Measurements from ENCODE around the gene VWA1. TPM values are rescaled to one million over a fixed set of nuclear protein-coding genes. Genes with fewer than 3 reads are reported as not detected.

Gene VWA1
- polyA plus RNA-seq, 2 of the 4 experiments (the other 2 are of a cell fraction), result 4.0 to 5.3 TPM

DNA sequence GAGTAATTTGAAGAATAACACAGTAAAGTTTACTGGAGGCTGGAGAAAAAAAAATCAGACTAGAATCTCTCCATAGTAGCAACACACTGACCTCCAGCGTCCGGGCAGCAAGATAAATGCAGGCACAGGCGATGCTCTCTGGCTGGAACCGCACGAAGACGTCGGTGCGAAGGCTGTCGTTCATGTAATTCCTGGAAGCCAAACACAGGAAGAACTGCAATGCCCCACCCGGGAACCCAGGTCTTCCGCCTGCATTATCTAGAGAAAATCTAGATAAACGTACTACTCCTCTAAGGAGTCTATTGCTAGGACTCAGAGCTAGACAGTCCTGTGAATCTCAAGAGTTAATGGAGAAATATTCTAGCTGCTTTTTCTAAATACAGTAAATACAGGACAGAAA is 44.8 kb upstream of the VWA1 start:
- H3K9me3 ChIP-seq, result no peaks in the 10 kb centered on the region
- no peak overlapping the region for H3K4me3 ChIP-seq
- no peak for ATAC-seq
- ChIA-PET POLR2A (no interaction called here), CTCF (interaction anchor here (2.1 to 2.7 kb wide), 2 partner anchors 8 to 11 kb away, joined by 9 to 13 read pairs; partner anchors contain the start of gene CCNL2)
- FAIRE-seq, result no peak
- H3K27ac ChIP-seq, result no peak overlapping the region
- no peaks in the 10 kb centered on the region for H3K4me1 ChIP-seq
- DNase-seq (ENCODE audit: low read depth in 1 of 2, low spot score in 1 of 2), result no peak
- no peak overlapping the region for H3K4me2 ChIP-seq
- 93% methylated on average over 12 of the region's 12 CpGs for WGBS (ENCODE audit: missing lambda C conversion rate)
- TF ChIP-seq, protein P1, sequence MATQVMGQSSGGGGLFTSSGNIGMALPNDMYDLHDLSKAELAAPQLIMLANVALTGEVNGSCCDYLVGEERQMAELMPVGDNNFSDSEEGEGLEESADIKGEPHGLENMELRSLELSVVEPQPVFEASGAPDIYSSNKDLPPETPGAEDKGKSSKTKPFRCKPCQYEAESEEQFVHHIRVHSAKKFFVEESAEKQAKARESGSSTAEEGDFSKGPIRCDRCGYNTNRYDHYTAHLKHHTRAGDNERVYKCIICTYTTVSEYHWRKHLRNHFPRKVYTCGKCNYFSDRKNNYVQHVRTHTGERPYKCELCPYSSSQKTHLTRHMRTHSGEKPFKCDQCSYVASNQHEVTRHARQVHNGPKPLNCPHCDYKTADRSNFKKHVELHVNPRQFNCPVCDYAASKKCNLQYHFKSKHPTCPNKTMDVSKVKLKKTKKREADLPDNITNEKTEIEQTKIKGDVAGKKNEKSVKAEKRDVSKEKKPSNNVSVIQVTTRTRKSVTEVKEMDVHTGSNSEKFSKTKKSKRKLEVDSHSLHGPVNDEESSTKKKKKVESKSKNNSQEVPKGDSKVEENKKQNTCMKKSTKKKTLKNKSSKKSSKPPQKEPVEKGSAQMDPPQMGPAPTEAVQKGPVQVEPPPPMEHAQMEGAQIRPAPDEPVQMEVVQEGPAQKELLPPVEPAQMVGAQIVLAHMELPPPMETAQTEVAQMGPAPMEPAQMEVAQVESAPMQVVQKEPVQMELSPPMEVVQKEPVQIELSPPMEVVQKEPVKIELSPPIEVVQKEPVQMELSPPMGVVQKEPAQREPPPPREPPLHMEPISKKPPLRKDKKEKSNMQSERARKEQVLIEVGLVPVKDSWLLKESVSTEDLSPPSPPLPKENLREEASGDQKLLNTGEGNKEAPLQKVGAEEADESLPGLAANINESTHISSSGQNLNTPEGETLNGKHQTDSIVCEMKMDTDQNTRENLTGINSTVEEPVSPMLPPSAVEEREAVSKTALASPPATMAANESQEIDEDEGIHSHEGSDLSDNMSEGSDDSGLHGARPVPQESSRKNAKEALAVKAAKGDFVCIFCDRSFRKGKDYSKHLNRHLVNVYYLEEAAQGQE (IDR thresholded peaks at IDR 0.05), result no peak
- TF ChIP-seq POLR2A (IDR thresholded peaks at IDR 0.05; ENCODE audit: low read length) (no peak), ZFP36 (IDR thresholded peaks at IDR 0.05; ENCODE audit: borderline replicate concordance, partially characterized antibody) (no peak), RCOR1 (IDR thresholded peaks at IDR 0.05; ENCODE audit: low read depth, low read length) (no peak), RFX5 (IDR thresholded peaks at IDR 0.05) (no peak), HOXB5 (CRISPR knock-in tag; IDR thresholded peaks at IDR 0.05) (no peak), MAZ (IDR thresholded peaks at IDR 0.05; ENCODE audit: borderline replicate concordance, low read depth, low read length) (no peak)
- TF ChIP-seq, protein P2, sequence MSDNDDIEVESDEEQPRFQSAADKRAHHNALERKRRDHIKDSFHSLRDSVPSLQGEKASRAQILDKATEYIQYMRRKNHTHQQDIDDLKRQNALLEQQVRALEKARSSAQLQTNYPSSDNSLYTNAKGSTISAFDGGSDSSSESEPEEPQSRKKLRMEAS (IDR thresholded peaks at IDR 0.05), result no peak

DNA sequence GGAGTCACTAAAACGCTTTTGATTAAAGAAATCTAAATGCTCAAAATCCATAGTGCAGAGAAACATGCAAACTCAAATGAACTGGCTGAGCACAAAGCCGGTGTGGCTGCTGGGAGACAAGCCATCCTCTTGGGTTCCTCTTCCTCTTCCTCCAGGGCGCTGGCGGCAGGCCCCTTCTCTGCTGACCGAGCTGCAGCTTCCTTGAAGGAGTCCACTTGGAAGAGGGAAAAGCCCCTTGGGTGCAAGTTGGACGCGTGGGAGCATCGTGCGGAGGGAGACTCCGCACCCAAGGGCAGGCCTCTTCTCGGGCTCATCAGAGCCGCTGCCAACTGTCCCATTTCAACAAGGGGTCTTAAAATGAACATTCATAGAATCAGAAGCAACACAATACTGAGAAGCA is 44.3 kb upstream of the VWA1 start:
- Histone ChIP-seq H3K9me3 (no peaks in the 10 kb centered on the region), H3K27ac (no peak overlapping the region), H3K4me2 (no peak overlapping the region), H3K4me3 (no peak overlapping the region), H3K4me1 (no peaks in the 10 kb centered on the region)
- DNase-seq (ENCODE audit: low read depth in 1 of 2, low spot score in 1 of 2) (no peak), ATAC-seq (no peak), FAIRE-seq (no peak)
- 87% methylated on average over 9 of the region's 12 CpGs for WGBS (ENCODE audit: missing lambda C conversion rate)
- TF ChIP-seq ZNF302 (CRISPR knock-in tag; IDR thresholded peaks at IDR 0.05), result no peak
- CTCF ChIA-PET, result interaction anchor here (0.7 to 2.7 kb wide), 4 partner anchors 8 to 114 kb away, joined by 3 to 13 read pairs (median 6); partner anchors contain the start of gene CCNL2
- POLR2A ChIA-PET, result no interaction called here

DNA sequence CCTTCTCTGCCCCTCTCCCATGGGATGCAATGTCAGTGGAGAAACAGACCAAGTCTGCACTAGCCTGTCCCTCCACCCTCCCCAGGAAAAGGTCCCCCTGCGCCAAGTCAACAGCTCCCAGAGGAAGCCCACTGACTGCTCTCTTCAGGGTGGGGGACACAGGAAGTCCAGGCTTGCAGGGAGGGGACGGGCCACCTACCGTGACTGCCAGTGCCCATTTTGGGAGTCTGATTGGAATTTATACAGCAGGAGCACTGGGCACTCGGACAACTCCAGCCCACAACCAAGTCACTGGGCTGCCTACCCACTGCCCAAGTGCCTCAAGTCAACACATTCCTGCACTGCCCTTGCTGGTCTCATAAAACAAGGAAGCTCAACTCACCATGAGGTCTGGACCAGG is 42.5 kb upstream of the VWA1 start:
- WGBS (ENCODE audit: missing lambda C conversion rate), result 100% methylated on average over 2 of the region's 4 CpGs
- H3K4me1 ChIP-seq, result peaks cover 7% of the 10 kb centered on the region
- FAIRE-seq (no peak), ATAC-seq (no peak), DNase-seq (ENCODE audit: low read depth in 1 of 2, low spot score in 1 of 2) (no peak)
- TF ChIP-seq RARB (CRISPR knock-in tag; IDR thresholded peaks at IDR 0.05) (no peak), ESRRA (IDR thresholded peaks at IDR 0.05; ENCODE audit: borderline replicate concordance, low read length) (no peak), ZNF302 (CRISPR knock-in tag; IDR thresholded peaks at IDR 0.05) (no peak), RFX5 (IDR thresholded peaks at IDR 0.05) (no peak), HOXB13 (CRISPR knock-in tag; IDR thresholded peaks at IDR 0.05; ENCODE audit: low read depth) (no peak)
- TF ChIP-seq, protein P3, sequence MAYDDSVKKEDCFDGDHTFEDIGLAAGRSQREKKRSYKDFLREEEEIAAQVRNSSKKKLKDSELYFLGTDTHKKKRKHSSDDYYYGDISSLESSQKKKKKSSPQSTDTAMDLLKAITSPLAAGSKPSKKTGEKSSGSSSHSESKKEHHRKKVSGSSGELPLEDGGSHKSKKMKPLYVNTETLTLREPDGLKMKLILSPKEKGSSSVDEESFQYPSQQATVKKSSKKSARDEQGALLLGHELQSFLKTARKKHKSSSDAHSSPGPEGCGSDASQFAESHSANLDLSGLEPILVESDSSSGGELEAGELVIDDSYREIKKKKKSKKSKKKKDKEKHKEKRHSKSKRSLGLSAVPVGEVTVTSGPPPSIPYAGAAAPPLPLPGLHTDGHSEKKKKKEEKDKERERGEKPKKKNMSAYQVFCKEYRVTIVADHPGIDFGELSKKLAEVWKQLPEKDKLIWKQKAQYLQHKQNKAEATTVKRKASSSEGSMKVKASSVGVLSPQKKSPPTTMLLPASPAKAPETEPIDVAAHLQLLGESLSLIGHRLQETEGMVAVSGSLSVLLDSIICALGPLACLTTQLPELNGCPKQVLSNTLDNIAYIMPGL (CRISPR knock-in tag; IDR thresholded peaks at IDR 0.05; ENCODE audit: borderline replicate concordance), result no peak
- TF ChIP-seq, protein P4, sequence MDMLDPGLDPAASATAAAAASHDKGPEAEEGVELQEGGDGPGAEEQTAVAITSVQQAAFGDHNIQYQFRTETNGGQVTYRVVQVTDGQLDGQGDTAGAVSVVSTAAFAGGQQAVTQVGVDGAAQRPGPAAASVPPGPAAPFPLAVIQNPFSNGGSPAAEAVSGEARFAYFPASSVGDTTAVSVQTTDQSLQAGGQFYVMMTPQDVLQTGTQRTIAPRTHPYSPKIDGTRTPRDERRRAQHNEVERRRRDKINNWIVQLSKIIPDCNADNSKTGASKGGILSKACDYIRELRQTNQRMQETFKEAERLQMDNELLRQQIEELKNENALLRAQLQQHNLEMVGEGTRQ (IDR thresholded peaks at IDR 0.05), result no peak
- TF ChIP-seq, protein P5, sequence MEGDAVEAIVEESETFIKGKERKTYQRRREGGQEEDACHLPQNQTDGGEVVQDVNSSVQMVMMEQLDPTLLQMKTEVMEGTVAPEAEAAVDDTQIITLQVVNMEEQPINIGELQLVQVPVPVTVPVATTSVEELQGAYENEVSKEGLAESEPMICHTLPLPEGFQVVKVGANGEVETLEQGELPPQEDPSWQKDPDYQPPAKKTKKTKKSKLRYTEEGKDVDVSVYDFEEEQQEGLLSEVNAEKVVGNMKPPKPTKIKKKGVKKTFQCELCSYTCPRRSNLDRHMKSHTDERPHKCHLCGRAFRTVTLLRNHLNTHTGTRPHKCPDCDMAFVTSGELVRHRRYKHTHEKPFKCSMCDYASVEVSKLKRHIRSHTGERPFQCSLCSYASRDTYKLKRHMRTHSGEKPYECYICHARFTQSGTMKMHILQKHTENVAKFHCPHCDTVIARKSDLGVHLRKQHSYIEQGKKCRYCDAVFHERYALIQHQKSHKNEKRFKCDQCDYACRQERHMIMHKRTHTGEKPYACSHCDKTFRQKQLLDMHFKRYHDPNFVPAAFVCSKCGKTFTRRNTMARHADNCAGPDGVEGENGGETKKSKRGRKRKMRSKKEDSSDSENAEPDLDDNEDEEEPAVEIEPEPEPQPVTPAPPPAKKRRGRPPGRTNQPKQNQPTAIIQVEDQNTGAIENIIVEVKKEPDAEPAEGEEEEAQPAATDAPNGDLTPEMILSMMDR (IDR thresholded peaks at IDR 0.05), result no peak
- H3K4me2 ChIP-seq, result no peak overlapping the region
- no peaks in the 10 kb centered on the region for H3K9me3 ChIP-seq
- POLR2A ChIA-PET, result no interaction called here
- H3K4me3 ChIP-seq, result no peak overlapping the region
- H3K27ac ChIP-seq, result no peak overlapping the region
- CTCF ChIA-PET, result interaction anchor here (2.7 kb wide), 1 partner anchor 9 kb away, joined by 13 read pairs; no protein-coding TSS in a partner anchor
